Cerebellar cortex (tissue), 1 donor: ENCODE measurements around the gene SEMA5B.
A peak's percentile ranks its signal among the peaks of the same experiment; 100 is the strongest.

Experiments
- DNase-seq: peaks from one replicate; pipeline ENCODE4 v3.0.0-alpha.2; 2015; ENCODE audit warnings: low spot score

SEMA5B gene

DNA sequence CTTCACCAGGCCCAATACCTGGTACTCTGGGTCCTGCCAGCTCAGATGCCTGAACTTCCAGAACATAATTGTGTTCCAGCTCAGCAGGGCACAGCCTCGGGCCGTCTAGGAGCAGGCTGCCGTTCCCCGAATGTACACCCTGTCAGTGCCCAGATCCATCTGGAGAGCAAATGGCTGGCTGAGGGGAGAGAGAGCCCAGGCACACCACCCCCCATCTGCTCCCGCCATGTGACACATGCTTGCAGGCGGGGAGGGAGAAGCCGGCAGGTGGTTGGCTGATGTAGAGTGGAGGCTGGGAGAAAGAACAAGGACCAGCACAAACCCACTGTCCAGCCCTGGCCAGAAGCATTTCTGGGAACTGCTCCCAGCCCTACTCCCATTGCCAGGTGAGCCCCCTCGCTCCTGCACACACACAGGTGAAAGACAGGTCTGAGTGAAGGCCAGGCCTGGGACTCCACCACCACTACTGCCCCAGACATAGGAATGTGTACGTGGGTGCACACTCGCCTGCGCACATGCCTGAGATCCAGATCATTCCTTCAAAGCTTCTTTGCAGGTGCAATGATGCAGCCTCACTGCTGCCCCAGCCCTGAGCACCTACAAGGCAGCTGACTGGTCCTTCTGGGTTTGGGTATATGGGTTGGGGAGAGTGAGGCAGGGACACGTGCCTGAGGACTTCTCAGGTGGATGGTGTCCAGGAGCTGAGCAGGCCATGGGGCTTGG, 53.5 kb downstream of the SEMA5B start:
- peak; percentile 95 for DNase-seq

DNA sequence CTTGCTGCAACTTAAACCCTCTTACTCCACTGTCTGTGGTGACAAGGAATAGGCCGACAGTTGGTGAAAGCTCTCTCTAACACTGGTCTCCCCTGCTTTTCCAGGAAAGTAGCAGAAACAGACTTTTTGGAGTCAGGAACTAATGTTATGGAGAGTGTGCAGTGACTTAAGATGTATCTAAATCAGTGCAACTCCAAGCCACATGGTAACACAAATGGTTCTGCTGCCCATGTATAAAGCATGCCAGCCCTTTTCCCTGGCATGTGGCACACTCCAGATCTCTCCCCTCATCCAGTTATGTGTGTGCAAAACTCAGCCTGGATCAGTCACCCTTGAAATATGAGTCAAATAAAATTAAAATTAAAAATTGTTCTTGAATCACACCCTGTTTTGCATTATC, 55.4 kb downstream of the SEMA5B start:
- no peak for DNase-seq

DNA sequence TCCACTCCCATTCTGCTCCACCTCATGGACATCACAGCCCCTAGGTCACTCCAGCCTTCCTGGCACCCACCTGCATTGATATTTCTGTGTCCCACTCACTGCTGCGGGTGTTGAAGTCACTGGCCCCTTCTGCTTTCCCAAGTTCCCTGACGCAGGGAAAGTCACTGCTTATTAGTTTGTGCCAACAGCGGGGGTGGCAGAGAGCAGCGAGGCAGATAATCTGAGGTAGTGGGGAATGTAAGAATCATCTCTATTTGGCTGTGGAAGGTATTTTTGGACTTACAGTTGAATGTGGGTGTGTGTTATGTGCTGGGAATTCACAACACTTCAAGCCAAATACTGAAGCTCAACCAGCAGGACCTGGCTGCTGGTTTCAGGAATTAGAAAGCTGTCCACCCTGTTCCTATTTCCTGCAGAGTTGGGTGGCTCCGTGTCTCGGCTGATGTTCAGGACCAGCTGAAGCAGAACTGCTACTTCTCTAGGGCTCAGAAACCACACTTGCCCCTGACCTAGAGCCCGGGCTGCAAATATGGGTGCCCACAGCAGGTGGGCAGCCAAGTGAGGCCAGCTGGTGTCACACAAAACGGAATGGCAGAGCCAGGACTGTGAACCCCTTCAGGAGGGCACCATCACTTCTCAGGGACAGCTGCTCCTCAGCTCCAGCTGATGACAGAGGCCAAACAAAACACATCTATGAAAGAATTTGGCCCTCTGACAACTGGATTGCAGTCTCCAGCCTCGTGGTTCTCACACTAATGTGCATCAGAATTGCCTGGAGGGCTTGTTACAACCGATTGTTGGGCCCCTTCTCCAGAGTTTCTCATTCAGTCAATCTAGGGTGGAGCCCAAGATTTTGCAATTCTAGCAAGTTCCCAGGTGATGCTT, 57.7 kb downstream of the SEMA5B start:
- DNase-seq = no peak

DNA sequence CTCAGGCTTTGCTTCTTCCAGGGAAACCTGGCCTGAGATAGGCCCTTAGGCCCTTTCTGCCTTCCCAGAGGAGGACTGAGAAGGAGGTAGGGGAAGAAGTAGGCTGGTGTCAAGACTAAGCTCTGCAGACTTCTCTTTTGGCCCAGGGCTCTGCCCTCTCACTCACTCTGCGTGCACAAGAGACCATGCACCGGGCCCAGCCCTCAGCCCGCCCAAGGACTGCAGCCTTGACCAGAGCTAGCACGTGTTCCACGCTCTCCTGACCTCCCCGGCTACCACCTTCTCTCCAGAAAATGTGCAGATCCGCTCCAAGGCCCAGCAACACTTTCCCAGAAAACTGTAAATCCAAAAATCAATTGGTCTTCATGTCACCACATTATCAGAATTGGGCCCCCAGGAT, 59.8 kb downstream of the SEMA5B start:
- DNase-seq = no peak

DNA sequence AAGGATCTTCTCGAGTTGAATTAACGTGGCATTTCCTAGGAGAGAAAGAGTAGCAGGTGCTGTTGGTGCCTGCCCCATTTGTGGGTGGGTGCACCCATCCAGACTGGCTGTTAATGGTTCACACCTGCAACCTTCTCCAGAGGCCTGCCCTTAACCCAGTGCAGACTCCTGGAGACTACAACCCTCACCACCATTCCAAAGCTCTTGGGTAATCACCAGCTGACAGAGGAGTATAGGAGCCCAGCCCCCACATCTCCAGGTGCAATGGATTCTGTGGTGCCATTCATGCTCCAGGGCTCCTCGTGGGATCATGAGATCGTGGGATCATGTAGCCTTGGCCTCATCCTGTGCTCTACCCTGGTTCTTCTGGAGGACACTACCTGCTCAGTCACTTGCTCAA, 60.2 kb downstream of the SEMA5B start:
- DNase-seq = no peak

DNA sequence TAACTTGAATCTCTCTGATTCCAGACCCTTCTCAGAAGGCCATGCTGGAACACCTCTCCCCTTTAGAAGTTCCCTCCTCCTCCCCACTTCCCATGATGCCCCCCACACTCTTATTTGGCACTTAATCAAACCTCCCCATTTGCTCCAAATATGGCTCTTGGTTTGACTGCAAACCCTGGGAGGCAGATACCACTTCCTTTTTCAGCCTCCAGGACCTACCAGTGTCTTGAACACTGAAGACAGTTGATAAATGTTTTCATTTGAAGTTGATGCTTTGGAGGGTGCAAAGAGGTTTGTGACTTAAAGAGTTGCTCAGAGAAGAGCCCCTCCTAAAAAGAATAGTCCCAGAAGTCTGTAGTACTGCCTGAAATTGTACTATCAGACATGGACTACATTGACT, 61.5 kb downstream of the SEMA5B start:
- DNase-seq = no peak

DNA sequence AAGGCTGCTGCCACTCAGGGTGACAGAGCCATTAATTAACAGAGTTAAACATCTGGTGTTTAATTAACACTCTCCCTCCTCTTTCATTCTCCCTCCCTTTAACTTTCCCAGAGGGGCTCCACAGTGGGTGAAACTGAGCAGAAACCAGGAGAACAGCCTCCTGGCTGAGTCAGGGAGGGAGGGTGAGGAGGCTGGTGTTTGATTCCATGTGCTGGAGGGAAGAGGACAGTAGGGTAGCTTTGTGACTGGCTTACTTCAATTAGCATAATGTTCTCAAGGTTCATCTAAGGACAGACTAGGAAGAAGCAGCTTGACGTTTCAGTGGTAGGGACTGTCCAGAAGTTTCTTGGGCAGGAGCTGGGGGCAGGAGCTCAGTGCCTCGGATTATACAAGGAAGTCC, 62.8 kb downstream of the SEMA5B start:
- no peak for DNase-seq

DNA sequence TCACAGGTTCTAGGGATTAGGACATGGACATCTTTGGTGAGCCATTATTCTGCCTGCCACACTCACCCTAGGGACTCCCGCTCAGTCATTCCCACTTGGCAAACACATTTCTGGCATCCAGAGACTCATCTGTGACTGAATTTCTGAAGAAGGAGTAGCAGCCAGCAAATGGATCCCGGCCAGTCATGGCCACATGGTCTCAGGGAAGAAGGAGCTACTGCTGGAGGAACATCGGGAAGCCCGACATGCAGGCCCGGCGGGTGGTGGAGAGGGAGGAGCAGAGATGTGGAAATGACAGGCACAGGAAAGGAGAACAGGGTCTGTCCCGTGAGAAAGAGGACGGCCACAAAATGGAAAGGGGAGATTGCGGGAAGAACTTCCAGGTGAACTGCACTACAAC, 65.4 kb downstream of the SEMA5B start:
- peak; percentile 89 for DNase-seq

DNA sequence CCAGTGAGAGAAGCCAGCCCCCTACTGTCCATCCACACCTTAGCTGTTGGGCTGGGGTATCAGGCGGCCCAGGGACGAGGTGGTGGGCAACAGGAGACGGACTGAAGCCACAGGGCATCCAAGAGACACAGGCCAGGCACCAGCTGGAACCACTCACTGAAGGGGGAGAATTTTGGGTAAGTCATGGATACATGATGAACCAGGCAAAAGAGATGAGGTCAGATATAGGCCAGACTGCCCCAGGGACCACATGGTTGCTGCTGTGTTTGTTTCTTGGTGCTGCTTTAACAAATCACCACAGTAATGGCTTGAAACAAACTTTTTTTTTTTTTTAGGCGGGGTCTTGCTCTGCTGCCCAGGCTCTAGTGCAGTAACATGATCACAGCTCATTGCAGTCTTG, 66.4 kb downstream of the SEMA5B start:
- no peak for DNase-seq

DNA sequence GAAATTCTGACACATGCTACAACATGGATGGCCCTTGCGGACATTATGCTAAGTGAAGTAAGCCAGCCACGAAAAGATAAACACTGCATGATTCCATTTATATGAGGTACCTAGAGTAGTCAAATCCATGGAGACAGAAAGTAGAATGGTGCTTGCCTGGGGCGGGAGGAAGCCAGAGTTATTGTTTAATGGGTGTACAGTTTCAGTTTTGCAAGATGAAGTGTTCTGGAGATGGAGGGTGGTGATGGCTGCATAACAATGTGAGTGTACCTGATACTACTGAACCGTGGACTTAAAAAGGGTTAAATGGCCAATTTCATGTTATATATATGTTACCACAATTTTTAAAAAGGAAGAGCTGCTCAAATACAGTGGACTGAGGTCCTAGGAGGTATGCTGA, 66.9 kb downstream of the SEMA5B start:
- no peak for DNase-seq

DNA sequence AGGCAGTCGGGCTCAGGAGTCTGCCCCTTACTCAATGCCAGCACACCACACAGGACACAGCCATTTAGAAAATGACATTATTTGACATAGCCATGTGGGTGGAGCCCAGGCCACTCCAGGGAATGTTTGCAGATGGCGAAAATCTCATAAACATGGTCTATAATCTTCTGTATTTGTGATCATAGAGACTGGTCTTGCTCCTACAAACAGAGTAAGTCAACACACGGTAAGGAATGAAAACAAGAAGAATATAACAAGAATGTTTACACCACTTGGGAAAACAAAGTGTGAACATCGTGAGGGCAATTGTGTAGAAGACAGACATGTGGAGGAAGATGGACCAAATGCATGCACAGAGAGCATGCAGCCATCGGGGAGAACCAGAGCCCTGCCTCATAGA, 68.2 kb downstream of the SEMA5B start:
- DNase-seq = no peak

DNA sequence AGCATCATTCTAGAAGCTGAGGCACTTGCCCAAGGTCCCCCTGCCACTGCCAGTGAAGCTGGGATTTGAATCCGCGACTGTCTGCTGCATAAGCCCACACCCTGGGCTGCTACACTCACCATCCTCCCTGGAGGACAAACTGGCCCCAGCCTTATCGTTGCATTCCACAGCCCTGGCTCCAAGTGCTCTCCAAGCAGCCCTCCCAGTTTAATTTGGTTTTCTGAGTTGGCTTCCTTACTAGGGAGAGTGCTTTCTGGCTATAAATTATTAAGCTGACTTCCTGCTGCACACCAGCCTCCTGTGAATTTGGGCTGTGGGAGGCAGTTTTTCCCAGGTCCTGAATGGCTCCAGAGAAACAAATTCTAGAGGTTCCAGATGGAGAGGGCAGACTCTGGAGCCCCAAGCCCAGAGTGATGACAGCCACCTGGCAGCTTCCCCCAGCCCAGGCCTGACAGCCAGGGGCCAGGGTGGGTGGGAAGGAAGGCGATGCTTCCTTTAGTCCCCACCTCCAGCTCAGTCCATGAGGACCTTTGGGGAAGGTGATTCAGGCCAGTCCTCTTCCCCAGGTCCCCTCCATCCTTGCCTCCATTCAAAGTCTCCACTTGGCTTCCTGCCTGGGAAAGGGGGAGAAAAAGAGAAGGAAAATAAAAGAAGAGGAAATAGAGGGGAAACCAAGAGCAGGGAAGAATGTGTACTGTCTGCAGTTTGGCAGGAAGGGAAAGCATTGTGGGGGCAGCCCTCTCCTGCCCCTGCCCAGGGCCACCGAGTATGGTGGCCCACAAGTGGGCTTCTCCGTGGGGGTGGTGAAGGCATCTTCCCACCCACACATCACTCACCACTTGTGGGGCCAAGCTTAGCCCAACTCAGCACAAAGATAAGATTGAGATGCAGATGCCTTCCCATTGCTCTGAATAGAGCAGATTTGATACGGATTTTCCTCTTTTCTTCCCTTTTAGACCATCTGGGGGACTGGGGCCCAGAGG, 69.6 kb downstream of the SEMA5B start:
- DNase-seq = no peak

DNA sequence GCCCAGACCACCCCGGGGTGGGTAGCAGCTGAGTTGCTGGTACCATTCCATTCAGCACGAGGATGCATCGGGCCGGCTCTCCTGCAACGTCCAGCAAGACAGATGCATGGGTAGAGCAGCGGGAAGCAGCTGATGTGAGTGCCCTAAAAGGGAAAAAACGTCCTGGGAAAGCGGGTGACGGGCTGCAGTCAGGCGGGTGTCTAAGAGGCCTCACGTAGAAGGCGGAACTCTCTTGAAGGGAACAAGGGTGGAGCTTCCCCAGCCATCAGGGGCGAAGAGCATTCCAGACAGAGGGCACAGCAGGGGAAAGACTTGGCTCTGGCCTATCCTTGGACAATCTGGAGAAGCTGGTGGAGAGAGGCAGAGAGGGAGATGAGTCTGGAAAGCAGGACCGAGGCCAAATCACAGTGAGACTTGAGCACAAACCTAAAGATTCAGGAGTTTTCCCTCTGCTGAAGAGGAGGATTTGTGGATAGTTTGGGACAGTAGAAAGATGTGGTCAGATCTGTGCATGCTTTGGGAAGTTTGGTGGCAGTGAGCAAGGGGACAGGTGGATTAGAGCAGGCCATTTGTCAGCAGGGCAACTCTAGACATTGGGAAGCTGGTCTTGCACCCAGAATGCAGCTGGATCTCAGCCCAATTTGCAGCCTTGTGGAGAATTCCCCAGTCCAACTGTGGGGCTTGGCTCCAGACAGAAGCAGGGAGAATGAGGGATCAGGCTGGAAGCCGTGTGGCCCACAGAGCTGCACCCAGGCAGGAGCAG, 70.7 kb downstream of the SEMA5B start:
- DNase-seq = no peak

DNA sequence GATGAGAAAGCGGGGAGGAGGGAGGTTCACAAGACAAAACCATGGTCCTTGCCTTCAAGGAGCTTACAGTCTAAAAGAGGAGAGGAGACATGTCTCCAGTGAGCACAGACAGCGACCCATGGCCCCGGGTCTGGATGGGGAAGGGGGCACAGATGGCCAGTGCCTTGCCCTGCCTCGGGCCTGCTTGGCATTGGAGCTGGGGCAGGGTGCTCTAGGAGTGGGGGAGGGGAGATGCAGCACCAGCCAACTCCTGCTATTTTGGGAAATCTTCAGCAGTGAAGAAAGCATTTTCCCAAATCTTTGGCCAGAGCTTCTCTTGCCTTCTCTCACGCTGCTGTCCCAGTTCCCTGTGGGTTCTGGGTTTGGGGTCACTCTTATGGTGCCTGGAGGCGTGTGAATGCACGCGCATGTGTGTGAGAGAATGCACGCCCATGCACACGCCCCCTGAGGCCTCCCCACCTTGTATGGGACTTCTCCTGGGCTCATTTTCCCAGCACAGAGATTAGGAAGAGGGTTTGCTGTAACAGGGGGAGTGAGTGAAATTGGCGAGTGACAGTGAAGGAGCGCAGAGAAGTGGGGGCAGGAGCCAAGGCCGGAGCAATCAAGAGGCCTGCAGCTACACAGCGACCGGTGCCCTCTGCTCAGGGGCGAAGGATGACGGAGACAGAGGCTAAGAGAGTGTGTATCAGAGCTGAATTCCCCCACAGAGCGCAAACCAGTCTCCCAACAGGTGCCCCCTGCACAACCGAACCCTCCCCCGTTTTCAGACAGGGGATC, 71.5 kb downstream of the SEMA5B start:
- DNase-seq = no peak

DNA sequence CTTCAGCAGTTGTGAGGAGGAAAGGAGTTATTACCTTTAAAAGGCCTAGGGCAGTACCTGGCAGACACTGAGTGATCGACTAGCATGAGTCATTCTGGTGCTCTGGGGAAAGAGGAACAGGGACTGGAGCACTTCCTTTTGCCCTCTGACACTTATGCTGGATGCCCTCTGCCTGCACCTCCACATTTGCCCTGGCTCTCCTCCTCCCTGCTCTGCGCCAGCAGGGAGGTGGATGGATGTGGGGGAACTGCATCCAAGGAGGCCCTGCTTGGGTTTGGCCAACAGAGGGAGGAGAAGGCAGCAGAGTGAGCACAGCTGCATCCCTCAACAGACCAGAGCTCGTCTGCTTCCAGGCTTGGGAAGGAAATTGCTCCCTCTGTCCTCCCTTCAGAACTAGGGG, 75.0 kb downstream of the SEMA5B start:
- DNase-seq = no peak

DNA sequence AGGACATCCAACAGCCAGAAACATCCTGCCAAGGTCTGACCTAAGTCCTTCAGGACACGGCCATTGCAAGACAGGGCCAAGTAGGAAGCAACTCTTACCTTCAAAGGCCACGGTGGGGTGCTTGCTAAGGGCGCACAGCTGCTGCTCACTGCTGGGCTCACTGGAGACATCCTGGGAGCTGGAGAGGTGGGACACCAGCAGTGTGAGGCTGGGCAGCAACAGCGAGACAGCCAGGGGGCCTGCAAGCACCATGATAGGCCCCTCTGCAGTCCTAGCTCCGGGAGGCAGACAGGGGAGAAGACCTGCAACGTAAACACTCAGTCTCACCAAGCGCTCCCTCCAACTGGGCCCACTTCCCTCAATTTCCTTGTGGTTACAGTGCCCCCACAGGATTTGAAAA, 79.2 kb downstream of the SEMA5B start:
- no peak for DNase-seq

DNA sequence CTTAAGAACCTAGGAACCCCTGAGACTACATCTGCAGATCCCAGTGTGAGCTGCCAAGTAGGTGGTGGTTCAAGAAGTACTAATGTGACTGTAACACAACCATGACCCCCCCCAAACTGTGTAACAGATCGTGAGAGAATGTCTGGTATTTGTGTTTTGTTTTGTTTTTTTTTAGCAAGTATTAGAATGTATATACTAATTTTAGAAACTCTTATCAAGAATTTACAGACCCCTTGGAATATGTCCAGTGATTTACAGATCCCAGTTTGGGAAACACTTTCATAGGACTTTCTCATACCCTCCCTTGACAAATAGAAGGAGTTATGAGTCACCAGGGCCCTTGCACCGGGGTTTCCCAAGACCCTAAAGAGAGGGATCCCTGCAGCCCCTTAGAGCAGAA, 79.8 kb downstream of the SEMA5B start:
- DNase-seq = no peak

DNA sequence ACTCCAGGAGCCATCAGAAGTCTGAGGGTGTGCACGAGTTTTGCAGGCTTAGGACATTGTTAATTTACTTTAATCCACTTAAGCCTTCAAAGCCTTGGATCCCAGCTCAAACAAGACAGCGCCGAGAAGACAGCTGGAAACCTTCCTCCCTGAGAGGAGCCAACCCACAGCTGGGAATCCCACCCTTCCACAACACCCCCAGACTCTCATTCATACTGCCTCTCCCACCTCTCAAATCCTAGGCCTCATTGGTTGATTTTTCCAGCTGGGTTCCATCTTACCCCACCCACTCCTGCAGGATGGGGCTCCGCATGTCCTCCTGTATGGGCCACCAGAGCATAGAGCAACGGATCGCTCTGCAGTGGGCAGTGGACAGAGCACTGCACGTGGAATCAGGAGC, 80.4 kb downstream of the SEMA5B start:
- DNase-seq = no peak

DNA sequence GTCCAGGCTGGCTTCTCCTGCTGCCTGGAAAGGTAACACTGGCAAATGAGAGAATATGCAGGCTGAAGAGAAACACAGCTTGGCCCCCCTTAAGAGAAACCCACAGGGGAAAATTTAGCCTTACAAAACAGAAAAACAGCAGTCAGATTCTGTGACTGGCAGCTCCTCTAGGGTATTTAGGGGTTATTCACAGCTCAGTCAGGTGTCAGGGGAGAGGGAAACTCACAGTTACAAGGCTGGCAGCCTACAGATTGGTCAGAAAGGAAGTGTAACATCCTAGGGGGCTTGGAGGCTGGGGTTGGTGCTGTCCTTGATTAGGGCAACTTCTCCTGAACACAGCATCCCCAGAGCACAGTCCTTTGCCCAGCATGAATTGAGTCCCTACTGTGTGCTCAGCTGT, 81.4 kb downstream of the SEMA5B start:
- no peak for DNase-seq

DNA sequence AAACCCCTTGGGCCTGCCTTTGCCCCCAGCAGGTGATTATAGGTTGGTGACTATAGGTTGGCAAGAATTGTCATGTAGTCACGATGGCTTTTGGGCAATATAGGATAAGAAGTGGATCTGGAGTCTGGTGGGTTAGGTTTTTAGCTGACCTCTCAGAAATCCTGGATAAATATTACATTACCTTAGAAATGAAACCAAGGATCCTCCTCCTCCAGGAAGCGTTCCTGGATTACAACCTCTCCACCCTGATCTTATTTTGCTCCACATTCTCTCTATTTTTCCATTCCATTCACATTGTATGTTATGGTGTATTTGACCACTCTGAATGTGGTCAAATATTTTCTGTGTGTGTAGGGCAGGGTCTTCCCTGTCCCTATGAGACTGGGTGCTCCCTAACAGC, 82.3 kb downstream of the SEMA5B start:
- DNase-seq = no peak

DNA sequence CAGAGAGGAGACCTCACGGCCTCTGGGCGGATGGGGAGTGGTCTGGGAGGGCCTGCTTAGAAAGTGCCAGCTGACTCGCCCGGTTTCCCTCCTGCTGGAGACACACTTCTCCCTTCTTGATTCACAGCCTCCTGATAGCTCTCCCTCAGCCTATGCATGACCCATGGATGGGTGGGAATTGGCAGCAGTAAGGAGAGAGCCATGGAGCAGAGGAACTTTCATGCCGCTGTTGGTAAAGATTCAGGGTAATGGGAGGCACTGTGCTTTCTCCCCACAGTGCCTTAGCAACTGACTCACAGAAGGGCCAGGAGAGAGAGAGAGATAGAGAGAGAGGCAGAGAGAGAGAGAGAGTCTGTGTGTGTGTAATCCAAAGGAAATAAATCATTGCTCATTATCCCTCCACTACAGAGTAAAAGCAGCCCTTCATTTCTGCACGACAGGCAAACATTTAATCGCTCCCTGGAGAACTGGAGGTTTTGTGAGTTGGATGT, 82.8 kb downstream of the SEMA5B start:
- DNase-seq = no peak
